SK-N-MC (cell line): ENCODE measurements around the gene GHRL.

Experiments used
- DNase-seq: peaks from one replicate; pipeline ENCODE4 v3.0.0-alpha.2; 2011; ENCODE audit warnings: low read depth, low spot score
- H3K27ac ChIP-seq: fragments of 200-600 bp; sonication (generic); 2 replicates; pipeline ENCODE4 v1.5.1; 2016; ENCODE audit warnings: mixed run types
- H3K36me3 ChIP-seq: fragments of 200-600 bp; sonication (generic); 2 replicates; pipeline ENCODE4 v1.6.1; 2017; ENCODE audit warnings: antibody characterized with exemption, low read length, mixed read lengths; ENCODE audit not compliant: insufficient read depth
- H3K4me3 ChIP-seq: fragments of 200-600 bp; sonication (generic); 2 replicates; pipeline ENCODE4 v1.5.1; 2016
- H3K9ac ChIP-seq: fragments of 200-600 bp; sonication (generic); 2 replicates; pipeline ENCODE4 v1.8.0; 2017; ENCODE audit warnings: mixed run types, mixed read lengths; ENCODE audit not compliant: insufficient read length
- H3K9me3 ChIP-seq: fragments of 200-600 bp; sonication (generic); 2 replicates; pipeline ENCODE4 v1.6.1; 2017; ENCODE audit warnings: low read depth, mild to moderate bottlenecking, antibody characterized with exemption, low read length, moderate library complexity, mixed read lengths
- EZH2 ChIP-seq: fragments of 200-600 bp; sonication (generic); IDR thresholded peaks from one replicate; pipeline ENCODE4 v1.6.1; 2017; ENCODE audit warnings: antibody characterized with exemption
- FOXP2 ChIP-seq: optimal IDR thresholded peaks from 2 replicates; pipeline ENCODE3; 2011; ENCODE audit warnings: mild to moderate bottlenecking, moderate library complexity; ENCODE audit not compliant: insufficient read depth; ENCODE audit errors: extremely low read length, control extremely low read depth
- POLR2AphosphoS5 ChIP-seq: IDR thresholded peaks from 2 replicates; pipeline ENCODE4 v1.6.1; 2012; ENCODE audit warnings: mild to moderate bottlenecking, low read depth, low read length, borderline replicate concordance

Gene GHRL

GRCh38 chr3:10292505-10293419 is at the start of gene GHRL:
GHRL (minus strand) TSS chr3:10292947; CDS start chr3:10290180, 2,767 bp downstream.
- Histone ChIP-seq H3K9me3 (no peaks in the 10 kb centered on the region), H3K9ac (no peak within 1 kb of the TSS), H3K27ac (no peak within 1 kb of the TSS), H3K36me3 (no peaks in the 10 kb centered on the region), H3K4me3 (no peak within 1 kb of the TSS)
- DNase-seq, result no peak
- TF ChIP-seq POLR2AphosphoS5 (no peak), FOXP2 (no peak), EZH2 (no peak)

GRCh38 chr3:10341901-10342398 is 49.2 kb upstream of the GHRL start:
- no peak for DNase-seq
- Histone ChIP-seq H3K27ac (no peak overlapping the region), H3K36me3 (no peaks in the 10 kb centered on the region), H3K9ac (no peak overlapping the region), H3K9me3 (no peaks in the 10 kb centered on the region), H3K4me3 (no peak overlapping the region)
- TF ChIP-seq POLR2AphosphoS5 (no peak), EZH2 (no peak), FOXP2 (no peak)

GRCh38 chr3:10340476-10340875 is 47.7 kb upstream of the GHRL start:
- H3K9me3 ChIP-seq, result no peaks in the 10 kb centered on the region
- no peak overlapping the region for H3K27ac ChIP-seq
- no peak overlapping the region for H3K9ac ChIP-seq
- no peak overlapping the region for H3K4me3 ChIP-seq
- no peaks in the 10 kb centered on the region for H3K36me3 ChIP-seq
- DNase-seq, result no peak
- TF ChIP-seq EZH2, result no peak
- TF ChIP-seq FOXP2, result no peak
- no peak for TF ChIP-seq POLR2AphosphoS5

- no peak overlapping the region for H3K27ac ChIP-seq
- no peaks in the 10 kb centered on the region for H3K36me3 ChIP-seq
- H3K9ac ChIP-seq, result no peak overlapping the region
- no peak for DNase-seq
- no peak overlapping the region for H3K4me3 ChIP-seq
- TF ChIP-seq POLR2AphosphoS5 (no peak), FOXP2 (no peak), EZH2 (no peak)
- H3K9me3 ChIP-seq, result no peaks in the 10 kb centered on the region
Observed at GRCh38 chr3:10340046-10340445, 47.3 kb upstream of the GHRL start.

- DNase-seq, result no peak
- Histone ChIP-seq H3K9me3 (no peaks in the 10 kb centered on the region), H3K27ac (no peak overlapping the region), H3K9ac (no peak overlapping the region), H3K36me3 (no peaks in the 10 kb centered on the region), H3K4me3 (no peak overlapping the region)
- TF ChIP-seq POLR2AphosphoS5, result no peak
- TF ChIP-seq FOXP2, result no peak
- TF ChIP-seq EZH2, result no peak
Observed at GRCh38 chr3:10339376-10339955, 46.7 kb upstream of the GHRL start.

GRCh38 chr3:10338591-10339353 is 46.0 kb upstream of the GHRL start:
- no peak overlapping the region for H3K27ac ChIP-seq
- DNase-seq, result no peak
- no peaks in the 10 kb centered on the region for H3K9me3 ChIP-seq
- no peak overlapping the region for H3K4me3 ChIP-seq
- no peak for TF ChIP-seq EZH2
- no peak for TF ChIP-seq FOXP2
- no peak for TF ChIP-seq POLR2AphosphoS5
- no peaks in the 10 kb centered on the region for H3K36me3 ChIP-seq
- H3K9ac ChIP-seq, result no peak overlapping the region

- Histone ChIP-seq H3K4me3 (no peak overlapping the region), H3K9me3 (no peaks in the 10 kb centered on the region), H3K9ac (no peak overlapping the region), H3K36me3 (no peaks in the 10 kb centered on the region), H3K27ac (no peak overlapping the region)
- no peak for DNase-seq
- TF ChIP-seq FOXP2 (no peak), POLR2AphosphoS5 (no peak), EZH2 (no peak)
Observed at GRCh38 chr3:10338164-10338470, 45.4 kb upstream of the GHRL start.
